ENCODE data around the gene DENND5A.

Gene DENND5A

DNA sequence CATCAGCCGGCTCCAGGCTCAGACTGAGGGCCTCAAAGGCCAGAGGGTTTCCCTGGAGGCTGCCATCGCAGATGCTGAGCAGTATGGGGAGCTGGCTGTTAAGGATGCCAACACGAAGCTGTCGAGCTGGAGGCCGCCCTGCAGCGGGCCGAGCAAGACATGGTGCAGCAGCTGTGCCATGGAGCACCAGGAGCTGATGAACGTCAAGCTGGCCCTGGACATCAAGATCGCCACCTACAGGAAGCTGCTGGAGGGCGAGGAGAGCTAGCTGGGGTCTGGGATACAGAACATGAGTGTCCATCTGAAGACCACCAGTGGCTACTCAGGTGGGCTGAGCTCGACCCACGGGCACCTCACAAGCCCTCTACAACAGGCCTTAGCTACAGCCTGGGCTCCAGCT lies 169.7 kb downstream of the DENND5A start:
- DNase-seq (ENCODE audit: low spot score) = no peak

DNA sequence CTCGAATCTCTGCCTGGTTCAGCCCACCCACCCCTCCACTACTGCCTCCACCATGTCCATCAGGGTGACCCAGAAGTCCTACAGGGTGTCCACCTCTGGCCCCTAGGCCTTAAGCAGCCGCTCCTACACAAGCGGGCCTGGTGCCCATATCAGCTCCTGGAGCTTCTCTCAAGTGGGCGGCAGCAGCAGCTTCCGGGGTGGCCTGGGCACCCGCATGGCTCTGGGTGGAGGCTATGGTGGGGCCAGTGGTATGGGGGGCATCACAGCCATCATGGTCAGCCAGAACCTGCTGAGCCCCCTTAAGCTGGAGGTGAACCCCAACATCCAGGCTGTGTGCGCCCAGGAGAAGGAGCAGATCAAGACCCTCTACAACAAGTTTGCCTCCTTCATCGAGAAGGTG lies 170.7 kb downstream of the DENND5A start:
- DNase-seq (ENCODE audit: low spot score) = no peak

DNA sequence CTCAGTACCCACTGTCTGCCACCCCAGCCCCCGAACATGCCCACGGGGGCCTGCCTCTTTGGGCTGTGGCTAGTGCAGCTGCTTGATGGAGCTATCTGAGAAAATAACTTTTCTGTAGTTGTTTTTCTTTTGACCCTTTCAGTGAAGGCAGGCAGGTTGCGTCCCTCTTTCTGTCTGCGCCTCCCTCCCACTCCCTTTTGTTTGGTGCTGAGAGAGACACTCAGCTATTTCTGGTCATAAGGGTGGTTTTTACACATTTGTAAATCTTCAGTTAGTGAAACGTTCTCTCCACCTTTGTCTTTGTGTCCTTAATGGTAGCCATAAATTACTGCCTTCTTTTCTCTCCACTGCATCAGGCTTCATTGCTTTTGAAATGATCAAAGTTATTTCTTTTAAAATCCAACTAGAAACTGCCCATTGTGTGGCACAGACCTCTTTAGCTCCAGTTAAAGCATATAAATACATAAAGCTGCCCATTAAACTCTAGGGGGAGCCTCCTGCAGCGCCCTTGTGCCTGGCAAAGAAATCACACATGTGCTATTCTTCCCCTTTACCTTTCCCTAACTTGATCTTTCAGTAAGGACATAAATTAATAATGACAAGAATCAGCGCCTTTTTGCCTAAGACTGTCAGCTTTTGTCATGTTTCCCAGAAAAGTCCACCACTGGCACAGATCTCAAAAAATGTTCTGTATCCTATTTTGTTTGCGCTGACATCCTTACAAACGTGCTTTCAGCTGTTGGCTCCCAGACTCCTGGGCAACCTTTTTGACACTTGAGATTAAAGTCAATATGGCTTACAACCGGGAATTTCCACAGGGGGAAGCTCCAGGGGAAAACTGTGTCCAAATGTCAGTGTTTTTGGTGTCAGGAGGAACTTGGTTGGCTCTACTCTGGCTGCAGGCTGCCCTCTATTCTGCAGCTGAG lies 172.0 kb downstream of the DENND5A start:
- no peak for DNase-seq (ENCODE audit: low spot score)

DNA sequence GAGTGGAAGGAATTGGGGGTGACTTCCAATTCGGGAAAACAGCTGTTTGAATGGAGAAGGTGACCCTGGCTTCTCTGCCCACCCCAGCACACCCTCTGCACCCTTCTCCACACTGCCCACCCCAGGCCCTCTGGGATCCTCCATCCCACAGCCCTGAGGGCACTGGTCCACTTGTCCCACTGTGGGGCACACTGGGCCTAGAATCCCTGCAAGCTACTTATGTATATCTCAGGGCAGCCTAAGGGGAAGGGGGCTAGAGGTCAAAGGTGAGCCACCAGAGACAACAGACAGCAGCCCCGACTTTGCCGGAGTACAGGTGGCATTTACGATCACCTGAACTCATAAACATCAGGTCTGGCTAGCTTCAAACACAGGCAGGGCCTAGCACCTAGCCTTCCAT lies 173.1 kb downstream of the DENND5A start:
- DNase-seq (ENCODE audit: low spot score) = no peak

DNA sequence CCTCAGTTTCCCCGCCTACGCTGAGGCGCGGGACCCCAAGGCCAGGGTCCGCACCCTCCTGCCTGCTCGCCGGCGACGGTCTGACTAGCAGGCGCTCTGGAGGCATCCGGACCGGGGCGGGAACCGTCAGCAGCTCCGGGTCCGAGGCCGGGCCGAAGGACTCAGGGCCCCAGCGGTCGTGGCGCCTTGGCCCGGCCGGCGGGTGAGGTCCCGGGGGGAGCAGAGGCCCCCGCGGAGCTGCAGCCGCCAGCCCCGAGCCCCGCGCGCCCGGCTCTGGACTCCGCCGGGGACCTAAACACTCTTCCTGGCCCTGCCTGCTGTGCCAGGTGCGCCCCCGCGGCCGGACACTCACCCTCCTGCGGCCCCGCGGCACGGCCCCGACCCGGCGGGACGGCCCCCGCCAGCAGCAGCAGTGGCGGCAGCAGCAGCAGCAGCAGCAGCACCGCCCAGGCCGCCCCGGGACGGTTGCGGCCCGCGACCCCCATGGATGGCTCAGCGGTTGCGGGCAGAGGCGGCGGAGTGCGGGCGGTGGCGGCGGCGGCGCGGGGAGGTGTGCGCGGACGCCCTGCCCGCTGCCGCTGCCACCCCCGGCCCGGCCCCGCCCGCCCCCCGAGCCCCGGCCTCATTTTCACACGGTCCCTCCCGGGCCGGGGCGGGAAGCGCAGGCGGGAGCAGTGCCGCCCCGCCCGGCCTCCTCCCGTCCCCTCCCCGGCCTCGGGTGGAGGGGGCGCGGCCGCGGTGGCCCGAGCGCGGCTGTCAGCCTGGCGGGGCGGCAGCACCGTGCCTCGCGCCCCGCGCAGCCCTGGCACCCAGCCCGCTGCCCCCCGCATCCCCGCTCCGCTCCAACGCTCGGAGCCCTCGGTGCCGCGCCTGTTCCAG lies 173.9 kb downstream of the DENND5A start, which contains the start of gene SCUBE2:
Gene SCUBE2 (minus strand): TSS at position 556 of the 879 bp plus-strand sequence. CDS start 71 bp downstream, at position 485.
- no peak for DNase-seq (ENCODE audit: low spot score)

DNA sequence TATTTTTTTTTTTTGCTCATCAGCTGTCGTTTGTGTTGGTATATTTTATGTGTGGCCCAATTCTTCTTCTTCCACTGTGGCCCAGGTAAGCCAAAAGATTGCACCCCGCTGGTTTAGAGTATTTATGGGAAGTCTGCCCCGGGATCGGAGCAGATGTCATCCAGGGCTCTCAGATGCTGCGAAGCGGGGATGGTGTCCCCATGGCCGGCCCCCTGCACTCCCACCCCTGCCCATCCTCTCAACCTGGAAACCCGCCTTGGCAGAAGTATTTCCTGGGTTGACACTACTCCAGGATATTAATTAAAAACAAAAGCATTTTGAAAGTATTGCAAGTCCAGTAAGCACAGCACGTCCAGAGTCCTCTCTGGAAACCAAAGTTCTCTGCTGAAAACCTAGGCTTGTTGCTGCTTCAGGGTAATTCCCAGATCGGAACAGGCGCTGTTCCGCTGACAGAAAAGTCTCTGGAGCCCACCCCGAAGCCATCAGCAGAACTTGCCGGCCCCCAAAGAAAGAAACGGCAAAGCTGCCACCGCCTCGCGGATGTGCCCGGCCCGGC lies 174.6 kb downstream of the DENND5A start:
- DNase-seq (ENCODE audit: low spot score) = no peak

DNA sequence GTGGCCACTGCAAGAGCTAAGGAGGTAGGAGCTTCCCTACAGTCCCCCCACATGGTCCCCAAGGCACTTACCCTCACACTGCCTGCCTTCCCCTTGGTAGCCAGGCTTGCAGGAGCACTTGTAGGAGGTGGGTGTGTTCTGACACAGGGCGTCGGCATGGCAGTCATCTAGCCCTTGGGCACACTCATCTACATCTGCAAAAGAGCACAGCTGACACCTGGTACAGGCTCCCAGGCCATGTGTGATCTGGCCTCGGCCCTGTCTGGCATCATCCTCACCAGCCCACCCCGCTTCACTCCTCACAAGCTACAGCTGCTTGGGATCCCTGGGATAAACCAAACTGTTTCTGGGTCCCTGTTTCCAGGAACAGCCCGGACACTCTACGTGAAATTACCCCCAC lies 175.5 kb downstream of the DENND5A start:
- DNase-seq (ENCODE audit: low spot score) = no peak

DNA sequence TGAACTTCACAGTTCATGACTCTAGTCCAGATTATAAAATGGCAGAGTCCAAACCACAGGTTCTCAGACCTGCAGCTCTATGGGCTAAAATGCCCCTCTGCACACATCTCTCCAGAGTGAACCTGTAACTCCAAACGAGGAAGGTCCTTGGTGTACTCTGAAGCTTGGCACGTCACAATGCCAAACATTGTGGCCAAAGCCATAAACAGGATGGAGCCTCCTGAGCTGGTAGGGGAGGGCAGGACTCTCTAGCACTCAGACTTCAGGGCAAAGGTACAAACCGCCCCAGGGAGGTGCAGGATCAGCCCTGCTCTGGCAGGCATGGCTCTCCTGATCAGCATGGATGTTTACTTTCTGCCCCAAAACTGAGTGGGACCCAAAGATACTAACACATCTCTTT lies 176.1 kb downstream of the DENND5A start:
- DNase-seq (ENCODE audit: low spot score) = no peak

All from activated CD4-positive, alpha-beta T cell treated with anti-CD3 and anti-CD28 coated beads, Interleukin-2, Interleukin-4, amounts not matched to agents 100 ng/mL and 50 ng/mL, durations not matched to agents 16 hours and 8 hours (primary cell).